ENCODE results near the gene MARCOL.

DNA sequence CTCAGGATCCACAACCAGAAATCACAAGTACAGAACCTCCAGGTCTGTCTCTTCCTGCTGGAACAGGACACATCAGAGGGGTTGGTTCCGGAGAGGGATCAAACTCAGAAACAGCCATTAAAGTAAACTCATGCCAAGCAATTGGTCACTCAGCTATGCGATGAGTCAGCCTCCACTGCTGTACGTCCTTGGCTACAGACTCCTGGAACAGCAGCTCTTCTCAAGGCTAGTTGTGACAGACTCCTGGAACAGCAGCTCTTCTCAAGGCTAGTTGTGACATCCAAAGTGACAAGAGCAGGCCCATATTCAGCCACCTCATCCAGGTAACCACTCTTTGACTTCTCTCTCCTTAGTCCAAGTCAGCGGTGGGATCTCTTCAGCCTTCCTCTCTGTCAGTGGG is 30.2 kb downstream of the MARCOL start, which contains the start of gene SPINK13:
- TF ChIP-seq, protein P1, sequence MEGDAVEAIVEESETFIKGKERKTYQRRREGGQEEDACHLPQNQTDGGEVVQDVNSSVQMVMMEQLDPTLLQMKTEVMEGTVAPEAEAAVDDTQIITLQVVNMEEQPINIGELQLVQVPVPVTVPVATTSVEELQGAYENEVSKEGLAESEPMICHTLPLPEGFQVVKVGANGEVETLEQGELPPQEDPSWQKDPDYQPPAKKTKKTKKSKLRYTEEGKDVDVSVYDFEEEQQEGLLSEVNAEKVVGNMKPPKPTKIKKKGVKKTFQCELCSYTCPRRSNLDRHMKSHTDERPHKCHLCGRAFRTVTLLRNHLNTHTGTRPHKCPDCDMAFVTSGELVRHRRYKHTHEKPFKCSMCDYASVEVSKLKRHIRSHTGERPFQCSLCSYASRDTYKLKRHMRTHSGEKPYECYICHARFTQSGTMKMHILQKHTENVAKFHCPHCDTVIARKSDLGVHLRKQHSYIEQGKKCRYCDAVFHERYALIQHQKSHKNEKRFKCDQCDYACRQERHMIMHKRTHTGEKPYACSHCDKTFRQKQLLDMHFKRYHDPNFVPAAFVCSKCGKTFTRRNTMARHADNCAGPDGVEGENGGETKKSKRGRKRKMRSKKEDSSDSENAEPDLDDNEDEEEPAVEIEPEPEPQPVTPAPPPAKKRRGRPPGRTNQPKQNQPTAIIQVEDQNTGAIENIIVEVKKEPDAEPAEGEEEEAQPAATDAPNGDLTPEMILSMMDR (conservative IDR thresholded peaks at IDR 0.05 in 1 of 2, IDR thresholded peaks at IDR 0.05 in 1 of 2; ENCODE audit: extremely low read depth in 1 of 2, insufficient read depth in 1 of 2, low read depth in 1 of 2, low read length in 2 of 2): no peak
- TF ChIP-seq EZH2 (IDR thresholded peaks at IDR 0.05; ENCODE audit: borderline replicate concordance, low read length): no peak

Data from mammary epithelial cell (primary cell).